WTC11 (cell line): ENCODE results near the gene TMPRSS5. TPM values are rescaled to one million over a fixed set of nuclear protein-coding genes. Genes with fewer than 3 reads are reported as not detected.

ENCODE experiments used
- ATAC-seq: fragments of 200-7000 bp; cut with Tn5 transposase; 2 replicates; pipeline ENCODE4 v1.10.0; 2021; ENCODE audit warnings: mild to moderate bottlenecking, moderate library complexity
- CTCF ChIA-PET: fragments of 300-600 bp; sonication (Branson Sonifier 250); formaldehyde crosslinking; loops from one replicate; lab custom pipeline; 2021; ENCODE audit warnings: antibody characterized with exemption; lab: Charles Lee
- POLR2A ChIA-PET: fragments of 350-600 bp; sonication (Branson Sonifier 250); formaldehyde crosslinking; loops from one replicate; lab custom pipeline; 2021; ENCODE audit warnings: antibody characterized with exemption; lab: Charles Lee
- DNase-seq: peaks from one replicate; pipeline ENCODE4 v3.0.0; 2021; ENCODE audit warnings: low spot score
- H3K27ac Mint-ChIP-seq: 2 replicates; pipeline ENCODE4 v1.8.0; 2021; ENCODE audit warnings: mixed read lengths
- H3K27me3 Mint-ChIP-seq: 2 replicates; pipeline ENCODE4 v1.8.0; 2021; ENCODE audit warnings: low read depth, mild to moderate bottlenecking, moderate library complexity, mixed read lengths
- H3K36me3 Mint-ChIP-seq: 2 replicates; pipeline ENCODE4 v1.8.0; 2021; ENCODE audit warnings: mixed read lengths
- H3K4me1 Mint-ChIP-seq: 2 replicates; pipeline ENCODE4 v1.8.0; 2022; ENCODE audit warnings: mixed read lengths
- H3K4me3 Mint-ChIP-seq: 2 replicates; pipeline ENCODE4 v1.8.0; 2021; ENCODE audit warnings: mild to moderate bottlenecking, moderate library complexity, mixed read lengths
- H3K9me3 Mint-ChIP-seq: 2 replicates; pipeline ENCODE4 v1.8.0; 2021; ENCODE audit warnings: mixed read lengths
- ATF6 ChIP-seq: sonication (generic); formaldehyde crosslinking; IDR thresholded peaks from 2 replicates; pipeline ENCODE4 v1.8.1; 2023; ENCODE audit warnings: mild to moderate bottlenecking, missing genetic modification reagents
- FOXP1 ChIP-seq: sonication (generic); formaldehyde crosslinking; IDR thresholded peaks from 2 replicates; pipeline ENCODE4 v1.8.0; 2022; ENCODE audit warnings: missing genetic modification reagents, mild to moderate bottlenecking, moderate library complexity, borderline replicate concordance
- FOXP4 ChIP-seq: sonication (generic); formaldehyde crosslinking; IDR thresholded peaks from 2 replicates; pipeline ENCODE4 v1.8.0; 2022; ENCODE audit warnings: mild to moderate bottlenecking, missing genetic modification reagents
- GABPB1 ChIP-seq: sonication (generic); formaldehyde crosslinking; IDR thresholded peaks from 2 replicates; pipeline ENCODE4 v1.8.1; 2023; ENCODE audit warnings: mild to moderate bottlenecking, missing genetic modification reagents
- IRF2 ChIP-seq: sonication (generic); formaldehyde crosslinking; IDR thresholded peaks from 2 replicates; pipeline ENCODE4 v1.8.0; 2022; ENCODE audit warnings: low read depth, missing genetic modification reagents, borderline replicate concordance
- JAZF1 ChIP-seq: fragments of 250-450 bp; sonication (Bioruptor Pico); IDR thresholded peaks from 2 replicates; pipeline ENCODE4 v1.9.0; 2021; ENCODE audit warnings: moderate library complexity, mild to moderate bottlenecking, inconsistent platforms
- JUN ChIP-seq: sonication (generic); formaldehyde crosslinking; IDR thresholded peaks from 2 replicates; pipeline ENCODE4 v1.8.0; 2023; ENCODE audit warnings: mild to moderate bottlenecking, missing genetic modification reagents
- NFATC4 ChIP-seq: fragments of 250-450 bp; sonication (Bioruptor Pico); IDR thresholded peaks from 2 replicates; pipeline ENCODE4 v1.9.0; 2021; ENCODE audit warnings: mild to moderate bottlenecking
- NFYB ChIP-seq: sonication (generic); formaldehyde crosslinking; conservative IDR thresholded peaks from 2 replicates; pipeline ENCODE4 v1.8.0; 2022; ENCODE audit warnings: low read depth, missing genetic modification reagents
- SMAD3 ChIP-seq: sonication (generic); formaldehyde crosslinking; IDR thresholded peaks from 2 replicates; pipeline ENCODE4 v1.8.0; 2022; ENCODE audit warnings: missing genetic modification reagents, mild to moderate bottlenecking, borderline replicate concordance
- TCF7 ChIP-seq: sonication (generic); formaldehyde crosslinking; IDR thresholded peaks from 2 replicates; pipeline ENCODE4 v1.8.0; 2022; ENCODE audit warnings: mild to moderate bottlenecking, low read depth, missing genetic modification reagents, moderate library complexity
- TEAD4 ChIP-seq: sonication (generic); formaldehyde crosslinking; IDR thresholded peaks from 2 replicates; pipeline ENCODE4 v1.8.0; 2022; ENCODE audit warnings: mild to moderate bottlenecking, missing genetic modification reagents
- ZNF219 ChIP-seq: sonication (generic); formaldehyde crosslinking; IDR thresholded peaks from 2 replicates; pipeline ENCODE4 v1.8.0; 2023; ENCODE audit warnings: missing genetic modification reagents, mild to moderate bottlenecking, borderline replicate concordance
- total RNA-seq: library from RNA; stranded (reverse); gene quantifications from 3 replicates; pipeline ENCODE4 v1.2.3, GENCODE V29; 2021
- TF ChIP-seq, protein P1 (sequence below): fragments of 250-450 bp; sonication (Bioruptor Pico); IDR thresholded peaks from 2 replicates; pipeline ENCODE4 v1.9.0; 2021; ENCODE audit warnings: mild to moderate bottlenecking
- TF ChIP-seq, protein P2 (sequence below): sonication (generic); formaldehyde crosslinking; IDR thresholded peaks from 2 replicates; pipeline ENCODE4 v1.8.0; 2022; ENCODE audit warnings: mild to moderate bottlenecking, missing genetic modification reagents
- TF ChIP-seq, protein P3 (sequence below): sonication (generic); formaldehyde crosslinking; IDR thresholded peaks from 2 replicates; pipeline ENCODE4 v1.8.1; 2023; ENCODE audit warnings: mild to moderate bottlenecking, moderate library complexity, missing genetic modification reagents
- TF ChIP-seq, protein P4 (sequence below): sonication (generic); formaldehyde crosslinking; IDR thresholded peaks from 2 replicates; pipeline ENCODE4 v1.8.1; 2022; ENCODE audit warnings: mild to moderate bottlenecking, missing genetic modification reagents, moderate library complexity, borderline replicate concordance

TMPRSS5 gene
- total RNA-seq, 1 experiment from 2014 or later = 1.7 TPM

- ATAC-seq = no peak
- ChIA-PET CTCF (no interaction called here), POLR2A (interaction anchor here (0.5 kb wide), 1 partner anchor 21 kb away, joined by 4 read pairs; no protein-coding TSS in a partner anchor)
- H3K27ac Mint-ChIP-seq = no peak overlapping the region
- peaks cover 17% of the 10 kb centered on the region for H3K36me3 Mint-ChIP-seq
- TF ChIP-seq NFATC4 (CRISPR knock-in tag) (no peak), IRF2 (no peak), NFYB (no peak), TEAD4 (CRISPR knock-in tag) (no peak), SMAD3 (CRISPR knock-in tag) (no peak), GABPB1 (CRISPR knock-in tag) (no peak), FOXP1 (CRISPR knock-in tag) (no peak)
- TF ChIP-seq, protein P1, sequence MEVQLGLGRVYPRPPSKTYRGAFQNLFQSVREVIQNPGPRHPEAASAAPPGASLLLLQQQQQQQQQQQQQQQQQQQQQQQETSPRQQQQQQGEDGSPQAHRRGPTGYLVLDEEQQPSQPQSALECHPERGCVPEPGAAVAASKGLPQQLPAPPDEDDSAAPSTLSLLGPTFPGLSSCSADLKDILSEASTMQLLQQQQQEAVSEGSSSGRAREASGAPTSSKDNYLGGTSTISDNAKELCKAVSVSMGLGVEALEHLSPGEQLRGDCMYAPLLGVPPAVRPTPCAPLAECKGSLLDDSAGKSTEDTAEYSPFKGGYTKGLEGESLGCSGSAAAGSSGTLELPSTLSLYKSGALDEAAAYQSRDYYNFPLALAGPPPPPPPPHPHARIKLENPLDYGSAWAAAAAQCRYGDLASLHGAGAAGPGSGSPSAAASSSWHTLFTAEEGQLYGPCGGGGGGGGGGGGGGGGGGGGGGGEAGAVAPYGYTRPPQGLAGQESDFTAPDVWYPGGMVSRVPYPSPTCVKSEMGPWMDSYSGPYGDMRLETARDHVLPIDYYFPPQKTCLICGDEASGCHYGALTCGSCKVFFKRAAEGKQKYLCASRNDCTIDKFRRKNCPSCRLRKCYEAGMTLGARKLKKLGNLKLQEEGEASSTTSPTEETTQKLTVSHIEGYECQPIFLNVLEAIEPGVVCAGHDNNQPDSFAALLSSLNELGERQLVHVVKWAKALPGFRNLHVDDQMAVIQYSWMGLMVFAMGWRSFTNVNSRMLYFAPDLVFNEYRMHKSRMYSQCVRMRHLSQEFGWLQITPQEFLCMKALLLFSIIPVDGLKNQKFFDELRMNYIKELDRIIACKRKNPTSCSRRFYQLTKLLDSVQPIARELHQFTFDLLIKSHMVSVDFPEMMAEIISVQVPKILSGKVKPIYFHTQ (CRISPR knock-in tag) = no peak
- peaks cover 22% of the 10 kb centered on the region for H3K4me1 Mint-ChIP-seq
- no peak overlapping the region for H3K4me3 Mint-ChIP-seq
- H3K27me3 Mint-ChIP-seq = peaks cover 19% of the 10 kb centered on the region
- H3K9me3 Mint-ChIP-seq = peaks cover 31% of the 10 kb centered on the region
- DNase-seq = no peak
These were observed 37.9 kb downstream of the TMPRSS5 start for GRCh38 chr11:113668255-113668654.

GRCh38 chr11:113667801-113668200 is 38.3 kb downstream of the TMPRSS5 start:
- ChIA-PET CTCF (no interaction called here), POLR2A (no interaction called here)
- no peak for DNase-seq
- no peak overlapping the region for H3K4me3 Mint-ChIP-seq
- ATAC-seq = no peak
- peaks cover 31% of the 10 kb centered on the region for H3K9me3 Mint-ChIP-seq
- no peak for TF ChIP-seq FOXP1 (CRISPR knock-in tag)
- TF ChIP-seq JUN = no peak
- H3K36me3 Mint-ChIP-seq = peaks cover 17% of the 10 kb centered on the region
- peaks cover 18% of the 10 kb centered on the region for H3K4me1 Mint-ChIP-seq
- peaks cover 19% of the 10 kb centered on the region for H3K27me3 Mint-ChIP-seq
- no peak overlapping the region for H3K27ac Mint-ChIP-seq

GRCh38 chr11:113666584-113666983 is 39.5 kb downstream of the TMPRSS5 start:
- Mint-ChIP-seq H3K4me1 (peaks cover 18% of the 10 kb centered on the region), H3K9me3 (peaks cover 31% of the 10 kb centered on the region), H3K27ac (no peak overlapping the region), H3K4me3 (no peak overlapping the region), H3K27me3 (peaks cover 19% of the 10 kb centered on the region), H3K36me3 (peaks cover 17% of the 10 kb centered on the region)
- ATAC-seq (no peak), DNase-seq (no peak)
- TF ChIP-seq ATF6 (CRISPR knock-in tag) (no peak), JAZF1 (CRISPR knock-in tag) (no peak)
- ChIA-PET POLR2A (no interaction called here), CTCF (no interaction called here)

DNA sequence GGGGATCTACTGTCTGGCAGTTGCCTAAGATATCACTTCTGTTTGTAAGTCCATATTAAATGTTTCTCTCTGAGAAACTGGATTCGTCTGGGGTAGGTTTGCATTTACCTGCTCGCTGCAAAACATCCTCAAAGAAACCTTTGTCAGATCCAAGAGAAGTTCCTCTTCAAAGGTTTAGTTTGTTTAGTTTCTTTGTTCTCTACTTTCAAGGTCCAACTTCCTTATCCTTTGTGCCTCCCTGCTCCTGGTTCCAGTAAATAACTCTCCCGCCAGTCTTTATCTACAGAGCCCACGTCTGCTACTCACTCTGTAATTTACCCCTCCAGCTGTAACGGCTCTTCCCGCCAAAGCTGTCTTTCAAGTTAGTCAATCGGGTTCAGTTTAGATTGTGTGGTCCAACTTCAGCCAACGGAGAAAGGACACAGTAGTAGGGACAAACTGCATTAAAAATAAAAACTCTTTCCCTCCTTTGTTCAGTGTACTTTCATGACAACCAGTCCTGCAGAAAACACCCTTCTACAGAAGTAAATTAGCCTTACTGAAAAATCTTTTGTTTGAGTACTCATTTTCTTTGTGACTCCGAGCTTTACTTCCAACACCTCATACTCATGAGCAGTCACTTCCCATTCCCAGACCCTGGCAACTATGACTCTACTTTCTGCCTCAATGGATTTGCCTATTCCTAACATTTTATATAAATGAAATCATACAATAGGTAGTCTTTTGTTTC is 41.0 kb downstream of the TMPRSS5 start:
- Mint-ChIP-seq H3K4me1 (peaks cover 18% of the 10 kb centered on the region), H3K9me3 (peaks cover 31% of the 10 kb centered on the region), H3K4me3 (no peak overlapping the region), H3K36me3 (peaks cover 17% of the 10 kb centered on the region), H3K27me3 (peaks cover 16% of the 10 kb centered on the region), H3K27ac (no peak overlapping the region)
- ChIA-PET POLR2A (no interaction called here), CTCF (no interaction called here)
- DNase-seq = no peak
- ATAC-seq = no peak
- no peak for TF ChIP-seq TEAD4 (CRISPR knock-in tag)
- no peak for TF ChIP-seq FOXP4 (CRISPR knock-in tag)
- no peak for TF ChIP-seq ZNF219
- TF ChIP-seq, protein P2, sequence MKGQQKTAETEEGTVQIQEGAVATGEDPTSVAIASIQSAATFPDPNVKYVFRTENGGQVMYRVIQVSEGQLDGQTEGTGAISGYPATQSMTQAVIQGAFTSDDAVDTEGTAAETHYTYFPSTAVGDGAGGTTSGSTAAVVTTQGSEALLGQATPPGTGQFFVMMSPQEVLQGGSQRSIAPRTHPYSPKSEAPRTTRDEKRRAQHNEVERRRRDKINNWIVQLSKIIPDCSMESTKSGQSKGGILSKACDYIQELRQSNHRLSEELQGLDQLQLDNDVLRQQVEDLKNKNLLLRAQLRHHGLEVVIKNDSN (CRISPR knock-in tag) = no peak
- no peak for TF ChIP-seq SMAD3 (CRISPR knock-in tag)
- TF ChIP-seq, protein P3, sequence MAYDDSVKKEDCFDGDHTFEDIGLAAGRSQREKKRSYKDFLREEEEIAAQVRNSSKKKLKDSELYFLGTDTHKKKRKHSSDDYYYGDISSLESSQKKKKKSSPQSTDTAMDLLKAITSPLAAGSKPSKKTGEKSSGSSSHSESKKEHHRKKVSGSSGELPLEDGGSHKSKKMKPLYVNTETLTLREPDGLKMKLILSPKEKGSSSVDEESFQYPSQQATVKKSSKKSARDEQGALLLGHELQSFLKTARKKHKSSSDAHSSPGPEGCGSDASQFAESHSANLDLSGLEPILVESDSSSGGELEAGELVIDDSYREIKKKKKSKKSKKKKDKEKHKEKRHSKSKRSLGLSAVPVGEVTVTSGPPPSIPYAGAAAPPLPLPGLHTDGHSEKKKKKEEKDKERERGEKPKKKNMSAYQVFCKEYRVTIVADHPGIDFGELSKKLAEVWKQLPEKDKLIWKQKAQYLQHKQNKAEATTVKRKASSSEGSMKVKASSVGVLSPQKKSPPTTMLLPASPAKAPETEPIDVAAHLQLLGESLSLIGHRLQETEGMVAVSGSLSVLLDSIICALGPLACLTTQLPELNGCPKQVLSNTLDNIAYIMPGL (CRISPR knock-in tag) = no peak
- TF ChIP-seq TCF7 (CRISPR knock-in tag) = no peak
- TF ChIP-seq, protein P4, sequence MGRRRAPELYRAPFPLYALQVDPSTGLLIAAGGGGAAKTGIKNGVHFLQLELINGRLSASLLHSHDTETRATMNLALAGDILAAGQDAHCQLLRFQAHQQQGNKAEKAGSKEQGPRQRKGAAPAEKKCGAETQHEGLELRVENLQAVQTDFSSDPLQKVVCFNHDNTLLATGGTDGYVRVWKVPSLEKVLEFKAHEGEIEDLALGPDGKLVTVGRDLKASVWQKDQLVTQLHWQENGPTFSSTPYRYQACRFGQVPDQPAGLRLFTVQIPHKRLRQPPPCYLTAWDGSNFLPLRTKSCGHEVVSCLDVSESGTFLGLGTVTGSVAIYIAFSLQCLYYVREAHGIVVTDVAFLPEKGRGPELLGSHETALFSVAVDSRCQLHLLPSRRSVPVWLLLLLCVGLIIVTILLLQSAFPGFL (CRISPR knock-in tag) = no peak
- no peak for TF ChIP-seq JAZF1 (CRISPR knock-in tag)
